Ramos (cell line): ENCODE results near the gene CDC5L.
"Not testable (repeated sequence)": the region's sequence is repeated elsewhere in the genome, so short reads cannot be mapped to it uniquely, and the experiment has no call there.

ENCODE experiments used
- in situ Hi-C: fragments of 300-500 bp; cut with MboI; formaldehyde crosslinking; loops from one replicate; pipeline ENCODE4 v1.14.3; 2022; ENCODE audit warnings: low sequenced_read_pairs; ENCODE audit not compliant: unreplicated experiment

Gene CDC5L

GRCh38 chr6:44387346-44388134, at the start of gene CDC5L:
CDC5L (plus strand) TSS chr6:44387706; CDS start chr6:44387824, 118 bp downstream.
- in situ Hi-C loops = no loop called here

- in situ Hi-C loops = loop anchor here (5.0 to 25.0 kb wide), 2 partner anchors 71 to 176 kb away; partner anchors contain the start of genes CAPN11 and NFKBIE
Observed at GRCh38 chr6:44338228-44339122, 49.0 kb upstream of the CDC5L start.

- in situ Hi-C loops = loop anchor here (5.0 to 25.0 kb wide), 2 partner anchors 72 to 177 kb away; partner anchors contain the start of genes CAPN11 and NFKBIE
Observed at GRCh38 chr6:44339301-44339700, 48.2 kb upstream of the CDC5L start.

- in situ Hi-C loops = loop anchor here (5.0 to 25.0 kb wide), 2 partner anchors 73 to 178 kb away; partner anchors contain the start of genes CAPN11 and NFKBIE
Observed at GRCh38 chr6:44339763-44340625, 47.5 kb upstream of the CDC5L start.

GRCh38 chr6:44341095-44341890, 46.2 kb upstream of the CDC5L start:
- in situ Hi-C loops = loop anchor here (25.0 kb wide), 1 partner anchor 179 kb away; the partner anchor contains the start of gene CAPN11

GRCh38 chr6:44342052-44342451, 45.5 kb upstream of the CDC5L start:
- in situ Hi-C loops = loop anchor here (25.0 kb wide), 1 partner anchor 180 kb away; the partner anchor contains the start of gene CAPN11

- in situ Hi-C loops = loop anchor here (25.0 kb wide), 1 partner anchor 180 kb away; the partner anchor contains the start of gene CAPN11
Observed at GRCh38 chr6:44342489-44342888, 45.0 kb upstream of the CDC5L start, which contains the start of gene SPATS1. SPATS1 (plus strand) TSS chr6:44342650; CDS start chr6:44343096, 446 bp downstream.

GRCh38 chr6:44346818-44347217, 40.7 kb upstream of the CDC5L start:
- in situ Hi-C loops = loop anchor here (25.0 kb wide), 1 partner anchor 185 kb away; the partner anchor contains the start of gene CAPN11

GRCh38 chr6:44349904-44350649, 37.4 kb upstream of the CDC5L start:
- in situ Hi-C loops = loop anchor here (25.0 kb wide), 1 partner anchor 188 kb away; the partner anchor contains the start of gene CAPN11

GRCh38 chr6:44350650-44350994, 36.9 kb upstream of the CDC5L start:
- in situ Hi-C loops = not testable (repeated sequence)

- in situ Hi-C loops = no loop called here
Observed at GRCh38 chr6:44352259-44352658, 35.2 kb upstream of the CDC5L start.

GRCh38 chr6:44353336-44353735, 34.2 kb upstream of the CDC5L start:
- in situ Hi-C loops = no loop called here

- in situ Hi-C loops = no loop called here
Observed at GRCh38 chr6:44355640-44356039, 31.9 kb upstream of the CDC5L start.

GRCh38 chr6:44356487-44356886, 31.0 kb upstream of the CDC5L start:
- in situ Hi-C loops = no loop called here

- in situ Hi-C loops = no loop called here
Observed at GRCh38 chr6:44359973-44360372, 27.5 kb upstream of the CDC5L start.

- in situ Hi-C loops = no loop called here
Observed at GRCh38 chr6:44361947-44362346, 25.6 kb upstream of the CDC5L start.

- in situ Hi-C loops = no loop called here
Observed at GRCh38 chr6:44363377-44363926, 24.1 kb upstream of the CDC5L start.

GRCh38 chr6:44366781-44367180, 20.7 kb upstream of the CDC5L start:
- in situ Hi-C loops = no loop called here
